HG02981 (cell line): ENCODE measurements around the gene SYPL1.

Experiments used
- ATAC-seq: cut with Tn5 transposase; IDR thresholded peaks from one replicate; pipeline ENCODE4 v1.9.1; 2021; ENCODE audit warnings: mild to moderate bottlenecking, moderate library complexity; ENCODE audit not compliant: unreplicated experiment

The SYPL1 gene

DNA sequence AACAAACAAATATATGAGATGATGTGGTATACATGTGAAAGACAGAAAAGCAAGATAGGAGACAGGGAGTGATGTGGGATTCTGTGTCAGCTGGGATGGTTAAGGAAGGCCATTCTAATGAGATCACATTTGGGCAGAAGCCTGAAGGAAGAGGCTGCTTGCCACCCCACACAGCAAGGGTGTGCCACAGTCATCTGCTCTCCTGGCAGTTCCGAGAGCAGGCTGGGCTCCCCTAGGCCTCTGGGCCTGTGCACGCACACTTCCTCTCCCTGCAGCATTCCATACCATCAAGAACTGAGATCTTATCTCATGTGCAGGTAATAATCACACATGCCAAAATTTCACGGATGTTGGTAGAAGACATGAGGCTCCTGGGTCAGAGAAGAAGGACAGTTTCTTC, 43.1 kb downstream of the SYPL1 start:
- no peak for ATAC-seq

- ATAC-seq, result no peak
Observed at GRCh38 chr7:106068538-106068961, 43.6 kb downstream of the SYPL1 start.

DNA sequence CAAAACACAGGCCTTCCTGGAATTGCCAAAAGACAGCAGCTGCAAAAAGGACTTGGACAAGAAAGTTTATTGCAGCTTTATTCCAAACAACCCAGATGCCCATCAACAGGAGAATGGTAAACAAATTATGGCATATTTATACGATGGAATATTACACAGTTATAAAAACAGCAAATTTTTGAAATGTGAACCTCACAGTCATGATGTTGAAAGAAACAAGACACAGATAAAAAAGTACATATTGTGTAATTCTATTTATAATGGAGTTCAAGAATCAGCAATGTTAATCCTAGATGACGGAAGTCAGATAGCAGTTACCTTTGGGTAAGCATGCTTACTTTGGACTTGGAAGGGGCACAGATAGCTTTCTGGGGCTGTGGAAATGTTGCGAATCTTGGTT, 44.4 kb downstream of the SYPL1 start:
- no peak for ATAC-seq

- ATAC-seq, result no peak
Observed at GRCh38 chr7:106065575-106066500, 46.3 kb downstream of the SYPL1 start.

GRCh38 chr7:106064771-106065574, 47.1 kb downstream of the SYPL1 start:
- ATAC-seq, result no peak

GRCh38 chr7:106064316-106064715, 47.8 kb downstream of the SYPL1 start:
- ATAC-seq, result no peak

GRCh38 chr7:106063692-106064091, 48.4 kb downstream of the SYPL1 start:
- no peak for ATAC-seq

DNA sequence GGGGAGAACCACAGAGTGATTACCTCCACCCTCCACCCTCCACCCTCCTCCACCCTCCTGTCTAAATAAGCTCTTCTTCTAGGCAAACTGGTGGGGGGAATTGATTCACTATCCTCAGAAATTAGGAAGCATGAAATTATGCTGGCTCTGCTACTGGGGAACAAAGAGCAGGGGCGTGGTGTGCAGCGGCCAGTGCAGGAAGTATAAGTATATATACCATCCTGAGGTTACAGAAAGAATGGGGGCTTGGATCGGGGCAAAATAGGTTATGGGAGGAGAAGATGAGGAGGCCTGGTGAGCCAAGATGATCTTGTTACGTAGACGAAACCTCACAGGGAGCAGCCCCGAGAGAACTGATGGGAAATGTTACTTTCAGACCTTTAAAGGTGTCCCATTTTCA, 49.1 kb downstream of the SYPL1 start:
- no peak for ATAC-seq

DNA sequence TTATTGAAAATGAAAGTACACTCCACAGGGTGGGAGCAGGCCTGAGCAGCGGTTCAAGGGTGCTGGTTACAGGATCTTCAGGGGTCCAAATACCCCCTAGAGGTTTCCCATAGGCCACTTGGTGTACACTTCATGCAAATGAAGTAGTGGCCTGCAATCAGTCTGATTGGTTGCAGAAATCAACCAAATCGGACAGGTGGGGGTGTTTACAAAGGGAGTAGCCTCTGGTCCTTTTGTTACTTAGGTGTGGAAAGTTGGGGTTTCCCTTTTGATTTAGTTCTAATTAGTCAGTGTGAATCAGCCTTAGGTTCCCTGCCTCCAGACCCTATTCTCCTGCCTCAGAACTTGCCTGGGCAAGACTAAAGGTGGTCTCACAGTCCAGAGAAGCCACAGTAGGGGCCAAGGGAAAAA, 49.6 kb downstream of the SYPL1 start:
- no peak for ATAC-seq

GRCh38 chr7:106062006-106062405, 50.1 kb downstream of the SYPL1 start:
- no peak for ATAC-seq

DNA sequence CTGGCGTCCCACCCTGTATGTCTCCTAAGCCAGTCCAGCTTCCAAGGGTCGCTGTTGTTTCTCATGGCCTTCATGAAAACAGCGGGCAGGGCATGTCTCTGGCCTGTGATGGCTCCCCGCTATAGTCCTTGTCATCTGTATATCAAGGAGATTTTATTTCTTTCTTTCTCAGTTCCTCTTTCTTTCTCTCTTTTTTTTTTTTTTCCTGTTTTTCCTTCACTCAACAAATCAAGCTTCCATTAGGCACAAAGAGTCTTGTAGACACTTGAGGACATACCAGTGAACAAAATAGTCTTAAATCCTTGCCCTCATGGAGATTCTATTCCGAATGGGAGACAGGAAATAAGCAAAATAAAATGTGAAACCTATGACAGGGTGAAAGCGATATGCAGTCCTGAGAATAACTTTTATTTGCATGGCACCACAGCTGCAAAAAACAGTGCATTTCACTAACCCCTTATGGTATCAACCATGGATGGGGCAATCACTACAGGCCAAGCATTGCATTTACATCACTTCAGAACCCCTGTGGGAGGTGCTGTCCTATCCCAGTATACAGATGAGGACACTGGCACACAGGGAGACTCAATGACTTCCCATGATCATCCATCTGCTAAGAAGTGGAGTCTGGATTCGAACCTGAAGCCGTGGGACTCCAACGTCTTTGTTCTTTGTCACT, 50.7 kb downstream of the SYPL1 start:
- peak; percentile 33 for ATAC-seq

GRCh38 chr7:106060394-106060920, 51.7 kb downstream of the SYPL1 start:
- no peak for ATAC-seq

DNA sequence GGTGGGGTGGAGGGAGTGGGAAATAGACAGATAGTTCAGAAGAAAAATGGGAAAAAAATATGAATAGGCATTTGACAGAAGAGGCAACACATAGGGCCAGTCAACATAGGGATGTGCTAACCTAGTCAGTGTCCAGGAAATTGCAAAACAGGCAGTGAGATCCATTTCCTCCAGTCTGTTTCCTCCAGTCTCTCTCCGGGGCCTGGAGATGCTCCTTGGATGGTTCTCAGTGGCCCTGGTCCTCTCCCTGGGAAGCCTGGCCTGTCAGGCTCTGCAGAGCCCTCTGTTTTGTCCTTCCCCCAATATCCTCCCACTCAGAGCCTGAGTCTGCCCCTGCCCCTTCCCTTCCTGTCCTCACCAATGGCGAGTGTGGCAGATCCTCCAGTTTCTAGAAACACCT, 52.6 kb downstream of the SYPL1 start:
- ATAC-seq, result no peak

DNA sequence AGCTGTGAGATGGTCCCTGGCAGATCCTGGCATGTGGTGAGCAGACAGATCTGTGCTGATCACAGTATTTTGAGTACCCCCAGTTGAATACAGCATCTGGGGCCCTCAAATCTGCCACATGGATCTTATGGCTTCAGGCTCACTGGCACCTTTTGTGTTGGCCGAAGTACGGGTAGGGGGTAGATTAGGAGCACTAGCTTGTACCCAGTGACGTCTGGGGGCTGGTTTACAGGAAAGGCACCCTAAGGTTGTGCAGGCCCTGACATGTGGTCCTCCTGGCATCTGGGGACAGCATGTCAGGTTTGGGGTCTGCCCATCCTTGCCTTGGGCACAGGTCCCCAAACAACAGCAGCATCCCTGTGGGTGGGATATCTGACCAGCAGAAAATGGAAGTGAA, 53.2 kb downstream of the SYPL1 start:
- no peak for ATAC-seq

DNA sequence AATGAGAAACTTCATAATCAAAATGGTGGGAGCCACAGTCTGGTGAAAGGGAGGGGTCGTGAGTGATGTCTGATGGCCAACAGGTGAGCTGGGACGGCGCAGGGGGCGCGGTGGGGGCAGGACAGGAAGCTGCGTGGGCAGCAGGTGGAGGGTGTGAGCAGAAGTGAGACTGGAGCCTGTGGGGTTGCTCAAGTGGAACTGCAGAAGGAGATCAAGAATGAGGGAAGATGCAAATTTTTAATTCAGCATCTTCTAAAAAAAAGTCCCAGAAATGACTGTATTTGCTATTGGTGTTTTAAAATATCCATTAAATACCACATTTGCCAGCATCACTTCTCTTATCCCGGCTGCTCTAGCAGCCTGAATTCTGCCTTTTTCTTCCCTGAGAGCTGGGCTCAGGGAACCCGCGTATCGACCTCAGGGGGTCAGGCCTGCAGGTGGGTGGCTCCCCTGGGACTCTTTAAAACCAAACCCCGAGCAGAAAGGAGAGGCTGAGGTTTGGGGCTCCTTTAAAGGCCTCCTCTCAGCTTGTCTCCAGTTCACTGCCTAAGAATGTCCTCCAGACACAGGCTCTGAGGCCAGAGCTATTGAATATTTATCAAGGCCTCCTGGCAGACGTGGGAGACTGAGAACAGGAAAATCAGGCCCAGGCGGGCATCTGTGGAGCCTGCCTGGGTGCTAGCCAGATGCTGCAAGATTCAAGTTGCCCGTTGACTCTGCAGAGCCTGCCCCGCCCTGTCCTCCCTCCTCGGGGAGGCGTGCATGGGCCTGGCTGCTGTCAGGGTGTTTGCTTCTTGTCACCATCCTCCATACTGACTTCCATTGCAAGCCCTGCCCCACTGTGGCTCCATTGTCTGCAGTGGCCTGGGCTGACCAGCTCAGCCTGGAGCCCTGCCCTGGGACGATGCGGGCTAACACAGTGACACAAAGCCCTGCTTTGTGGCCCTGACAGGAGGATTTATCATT, 53.9 kb downstream of the SYPL1 start:
- ATAC-seq, result peak; percentile 57

GRCh38 chr7:106057204-106057961, 54.7 kb downstream of the SYPL1 start:
- ATAC-seq, result no peak

DNA sequence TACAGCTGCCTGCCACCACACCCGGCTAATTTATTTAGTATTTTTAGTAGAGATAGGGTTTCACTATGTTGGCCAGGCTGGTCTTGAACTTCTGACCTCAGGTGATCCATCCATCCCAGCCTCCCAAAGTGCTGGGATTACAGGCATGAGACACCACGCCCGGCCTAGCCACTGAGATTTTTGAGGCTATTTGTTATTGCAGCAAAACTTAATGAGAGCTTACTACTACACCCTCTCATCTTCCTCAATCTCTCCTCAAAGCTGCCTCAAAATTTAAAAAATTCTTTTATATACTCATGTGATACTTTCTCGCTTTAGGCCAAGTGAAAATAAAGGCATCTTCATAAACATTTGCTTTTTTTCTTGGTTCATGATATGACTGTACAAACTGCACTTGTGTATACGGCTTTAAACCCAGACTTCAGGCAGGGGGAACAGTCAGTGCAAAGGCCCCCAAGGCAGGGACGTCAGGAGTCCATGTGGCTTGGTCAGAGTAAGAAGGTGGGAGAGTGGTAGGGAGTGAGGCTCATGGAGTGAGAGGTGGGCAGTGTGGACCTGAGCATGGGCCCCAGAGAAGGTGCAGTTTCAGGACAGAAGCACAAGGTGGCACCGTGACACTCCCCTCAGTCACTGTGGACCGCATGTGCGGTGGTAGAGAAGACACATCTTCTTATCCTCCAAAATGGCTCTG, 55.5 kb downstream of the SYPL1 start:
- ATAC-seq, result peak; percentile 29

- ATAC-seq, result no peak
Observed at GRCh38 chr7:106054971-106055532, 57.1 kb downstream of the SYPL1 start.
